OCI-LY7 (cell line): ENCODE measurements around the gene POLQ. TPM values are rescaled to one million over a fixed set of nuclear protein-coding genes. Genes with fewer than 3 reads are reported as not detected.

Experiments used
- BruUV-seq: library from RNA; stranded (reverse); fragments of 400-500 nt; replicated peaks from 2 replicates; lab custom pipeline; 2021; lab: Mats Ljungman, UMichigan
- CTCF ChIA-PET: fragments of 300-600 bp; sonication (Branson Sonifier 250); formaldehyde crosslinking; loops from one replicate; lab custom pipeline; 2022; ENCODE audit warnings: antibody characterized with exemption; ENCODE audit not compliant: unreplicated experiment; lab: Charles Lee
- POLR2A ChIA-PET: fragments of 300-600 bp; sonication (Branson Sonifier 250); formaldehyde crosslinking; loops from one replicate; lab custom pipeline; 2022; ENCODE audit warnings: antibody characterized with exemption; lab: Charles Lee
- DNase-seq: peaks from one replicate; pipeline ENCODE4 v3.0.0-alpha.2; 2015; ENCODE audit warnings: low spot score
- H2AFZ ChIP-seq: fragments of 200-600 bp; sonication (generic), shearing (Covaris generic); 2 replicates; pipeline ENCODE4 v1.6.1; 2014; ENCODE audit warnings: mild to moderate bottlenecking, antibody characterized with exemption, low read length, moderate library complexity
- H3K27ac ChIP-seq: fragments of 200-600 bp; sonication (generic); 2 replicates; pipeline ENCODE4 v1.5.1; 2014; ENCODE audit warnings: mixed run types, low read depth, mild to moderate bottlenecking, moderate library complexity, low read length, inconsistent platforms; ENCODE audit not compliant: poor library complexity, severe bottlenecking
- H3K36me3 ChIP-seq: fragments of 200-600 bp; sonication (generic); 2 replicates; pipeline ENCODE4 v1.6.1; 2014; ENCODE audit warnings: mild to moderate bottlenecking, antibody characterized with exemption, low read length, moderate library complexity, mixed read lengths; ENCODE audit not compliant: insufficient read depth
- H3K4me1 ChIP-seq: fragments of 200-600 bp; sonication (generic); 2 replicates; pipeline ENCODE4 v1.5.1; 2014; ENCODE audit warnings: mild to moderate bottlenecking, low read length; ENCODE audit not compliant: insufficient read depth, poor library complexity, severe bottlenecking
- H3K4me2 ChIP-seq: fragments of 200-600 bp; sonication (generic); 2 replicates; pipeline ENCODE4 v1.6.1; 2014; ENCODE audit warnings: mild to moderate bottlenecking, low read length
- H3K4me3 ChIP-seq: fragments of 200-600 bp; sonication (generic); 2 replicates; pipeline ENCODE4 v1.5.1; 2014; ENCODE audit warnings: mild to moderate bottlenecking, low read depth, low read length; ENCODE audit not compliant: poor library complexity, severe bottlenecking
- H3K79me2 ChIP-seq: fragments of 200-600 bp; sonication (generic); 2 replicates; pipeline ENCODE4 v1.6.1; 2016; ENCODE audit warnings: low read depth, mild to moderate bottlenecking, low read length, moderate library complexity, mixed read lengths; ENCODE audit not compliant: insufficient read depth
- H3K9me2 ChIP-seq: fragments of 200-600 bp; sonication (generic); 2 replicates; pipeline ENCODE4 v1.6.1; 2016; ENCODE audit warnings: mild to moderate bottlenecking, low read length, mixed read lengths; ENCODE audit not compliant: insufficient read depth
- H3K9me3 ChIP-seq: fragments of 200-600 bp; sonication (generic); 2 replicates; pipeline ENCODE4 v1.6.1; 2014; ENCODE audit warnings: mild to moderate bottlenecking, mixed run types, low read length, mixed read lengths
- H4K20me1 ChIP-seq: fragments of 200-600 bp; sonication (generic); 2 replicates; pipeline ENCODE4 v1.6.1; 2014; ENCODE audit warnings: mild to moderate bottlenecking, antibody characterized with exemption, low read length, moderate library complexity, mixed read lengths; ENCODE audit not compliant: insufficient read depth
- EZH2phosphoT487 ChIP-seq: fragments of 200-600 bp; sonication (generic); IDR thresholded peaks from 2 replicates; pipeline ENCODE4 v1.6.1; 2018; ENCODE audit warnings: low read depth, borderline replicate concordance, mild to moderate bottlenecking, mixed run types, antibody characterized with exemption, low read length, moderate library complexity, mixed read lengths
- intact Hi-C: fragments of 100-400 bp; cut with micrococcal nuclease; formaldehyde crosslinking; loops from one replicate; pipeline ENCODE4 v1.10.0; 2022; ENCODE audit not compliant: unreplicated experiment
- total RNA-seq, 2 experiments: library from RNA; depleted of rRNA in 1 of 2; stranded (reverse); fragments of >200 nt in 1 of 2; shearing (Covaris generic) in 1 of 2; gene quantifications; 2 replicates each; pipeline ENCODE4 v1.2.3, GENCODE V29; 2014 to 2022
- TF ChIP-seq, protein P1 (sequence below): fragments of 200-600 bp; sonication (generic); conservative IDR thresholded peaks from 2 replicates; pipeline ENCODE4 v1.5.1; 2014; ENCODE audit warnings: mild to moderate bottlenecking, antibody characterized with exemption, low read length, moderate library complexity, mixed read lengths

The POLQ gene
- total RNA-seq, 2 experiments from 2014 or later, result 50.9 to 61.1 TPM

GRCh38 chr3:121431726-121432517, 113.9 kb downstream of the POLQ start:
- H3K9me2 ChIP-seq, result no peaks in the 10 kb centered on the region
- no TSS peak for BruUV-seq
- H4K20me1 ChIP-seq, result no peaks in the 10 kb centered on the region
- H3K4me2 ChIP-seq, result no peak overlapping the region
- H3K4me1 ChIP-seq, result peaks cover 17% of the 10 kb centered on the region
- ChIA-PET POLR2A (interaction anchor here (0.7 to 1.4 kb wide), 4 partner anchors 9 to 32 kb away, joined by 3 to 9 read pairs (median 4); no protein-coding TSS in a partner anchor), CTCF (no interaction called here)
- no peak for TF ChIP-seq EZH2phosphoT487
- TF ChIP-seq, protein P1, sequence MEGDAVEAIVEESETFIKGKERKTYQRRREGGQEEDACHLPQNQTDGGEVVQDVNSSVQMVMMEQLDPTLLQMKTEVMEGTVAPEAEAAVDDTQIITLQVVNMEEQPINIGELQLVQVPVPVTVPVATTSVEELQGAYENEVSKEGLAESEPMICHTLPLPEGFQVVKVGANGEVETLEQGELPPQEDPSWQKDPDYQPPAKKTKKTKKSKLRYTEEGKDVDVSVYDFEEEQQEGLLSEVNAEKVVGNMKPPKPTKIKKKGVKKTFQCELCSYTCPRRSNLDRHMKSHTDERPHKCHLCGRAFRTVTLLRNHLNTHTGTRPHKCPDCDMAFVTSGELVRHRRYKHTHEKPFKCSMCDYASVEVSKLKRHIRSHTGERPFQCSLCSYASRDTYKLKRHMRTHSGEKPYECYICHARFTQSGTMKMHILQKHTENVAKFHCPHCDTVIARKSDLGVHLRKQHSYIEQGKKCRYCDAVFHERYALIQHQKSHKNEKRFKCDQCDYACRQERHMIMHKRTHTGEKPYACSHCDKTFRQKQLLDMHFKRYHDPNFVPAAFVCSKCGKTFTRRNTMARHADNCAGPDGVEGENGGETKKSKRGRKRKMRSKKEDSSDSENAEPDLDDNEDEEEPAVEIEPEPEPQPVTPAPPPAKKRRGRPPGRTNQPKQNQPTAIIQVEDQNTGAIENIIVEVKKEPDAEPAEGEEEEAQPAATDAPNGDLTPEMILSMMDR, result no peak
- H3K4me3 ChIP-seq, result no peak overlapping the region
- intact Hi-C loops, result no loop called here
- DNase-seq, result peak; percentile 78
- no peaks in the 10 kb centered on the region for H3K79me2 ChIP-seq
- peaks cover 100% of the 10 kb centered on the region for H3K36me3 ChIP-seq
- no peak overlapping the region for H3K27ac ChIP-seq
- no peaks in the 10 kb centered on the region for H3K9me3 ChIP-seq
- no peak overlapping the region for H2AFZ ChIP-seq

DNA sequence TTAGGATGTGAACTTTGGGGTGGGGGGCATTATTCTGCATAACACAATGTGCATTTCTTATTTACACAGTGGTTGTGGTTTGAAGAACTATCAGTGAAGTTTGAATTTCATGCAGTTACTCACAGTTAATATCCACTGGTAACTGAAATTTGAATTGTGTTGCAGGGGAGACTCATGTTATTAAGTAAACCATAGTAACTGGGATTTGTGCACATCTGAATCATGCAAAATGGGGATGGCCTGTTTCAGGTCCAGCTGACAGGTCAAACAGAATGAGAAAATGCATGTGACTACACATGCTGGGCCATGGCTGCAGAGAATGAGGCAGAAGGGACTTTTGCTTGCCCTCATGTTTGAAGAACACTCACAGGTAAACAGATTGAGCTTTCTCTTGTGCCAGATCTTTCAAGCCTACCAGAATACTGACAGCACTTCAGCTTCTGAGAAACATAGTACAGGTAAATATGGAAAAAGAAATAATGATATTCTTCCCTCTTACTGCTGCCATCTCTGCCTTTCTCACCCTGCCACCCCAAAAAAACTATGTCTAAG, 115.0 kb downstream of the POLQ start:
- DNase-seq, result no peak
- H3K4me2 ChIP-seq, result no peak overlapping the region
- H3K79me2 ChIP-seq, result no peaks in the 10 kb centered on the region
- peaks cover 17% of the 10 kb centered on the region for H3K4me1 ChIP-seq
- H3K36me3 ChIP-seq, result peaks cover 99% of the 10 kb centered on the region
- no peak overlapping the region for H3K4me3 ChIP-seq
- CTCF ChIA-PET, result no interaction called here
- no peaks in the 10 kb centered on the region for H4K20me1 ChIP-seq
- POLR2A ChIA-PET, result interaction anchor here (1.1 to 1.4 kb wide), 2 partner anchors 10 to 12 kb away, joined by 3 to 9 read pairs; no protein-coding TSS in a partner anchor
- BruUV-seq, result no TSS peak
- no peaks in the 10 kb centered on the region for H3K9me2 ChIP-seq
- no peak for TF ChIP-seq EZH2phosphoT487
- TF ChIP-seq, protein P1, result no peak
- H3K27ac ChIP-seq, result no peak overlapping the region
- intact Hi-C loops, result no loop called here
- no peaks in the 10 kb centered on the region for H3K9me3 ChIP-seq
- H2AFZ ChIP-seq, result no peak overlapping the region

DNA sequence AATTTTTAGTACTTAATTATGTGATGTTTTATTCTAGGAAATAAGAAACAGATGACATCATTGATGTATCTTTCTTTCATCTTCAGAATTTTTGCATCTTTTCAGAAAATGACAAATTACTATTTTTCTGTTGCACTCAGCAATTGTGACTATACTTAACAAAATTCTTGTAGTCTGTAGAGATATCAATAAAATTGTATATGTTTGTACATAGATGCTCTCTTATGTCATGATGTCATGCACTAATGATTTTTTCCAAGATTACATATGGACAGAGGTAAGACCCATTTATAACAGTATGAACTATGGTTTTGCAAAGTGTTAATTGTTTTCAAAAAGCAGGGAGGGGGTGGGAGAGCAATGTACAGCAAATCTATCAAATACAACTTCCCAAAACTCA, 121.2 kb downstream of the POLQ start:
- BruUV-seq, result no TSS peak
- no peak for TF ChIP-seq EZH2phosphoT487
- TF ChIP-seq, protein P1, result no peak
- no peak for DNase-seq
- no peak overlapping the region for H3K4me3 ChIP-seq
- intact Hi-C loops, result no loop called here
- H3K79me2 ChIP-seq, result no peaks in the 10 kb centered on the region
- H3K9me2 ChIP-seq, result no peaks in the 10 kb centered on the region
- H3K4me2 ChIP-seq, result no peak overlapping the region
- no peak overlapping the region for H3K27ac ChIP-seq
- H2AFZ ChIP-seq, result no peak overlapping the region
- POLR2A ChIA-PET, result no interaction called here
- H3K4me1 ChIP-seq, result no peaks in the 10 kb centered on the region
- H3K9me3 ChIP-seq, result no peaks in the 10 kb centered on the region
- CTCF ChIA-PET, result no interaction called here
- no peaks in the 10 kb centered on the region for H4K20me1 ChIP-seq
- H3K36me3 ChIP-seq, result peaks cover 94% of the 10 kb centered on the region
